ENCODE data around the gene RAD51B.
"Not testable (repeated sequence)": the region's sequence is repeated elsewhere in the genome, so short reads cannot be mapped to it uniquely, and the experiment has no call there.

Gene RAD51B

GRCh38 chr14:68434173-68434572 is 614.6 kb downstream of the RAD51B start:
- peak; percentile 94 for FAIRE-seq
- not testable (repeated sequence) for DNase-seq (ENCODE audit: insufficient read length, low spot score)

- DNase-seq (ENCODE audit: insufficient read length, low spot score); FAIRE-seq: not testable (repeated sequence)
Measured at GRCh38 chr14:68435631-68436030, 616.1 kb downstream of the RAD51B start.

- DNase-seq (ENCODE audit: insufficient read length, low spot score) (no peak), FAIRE-seq (peak; percentile 63)
Measured at GRCh38 chr14:68439676-68440075, 620.1 kb downstream of the RAD51B start.

- no peak for DNase-seq (ENCODE audit: insufficient read length, low spot score)
- peak; percentile 52 for FAIRE-seq
Measured at GRCh38 chr14:68440820-68441219, 621.2 kb downstream of the RAD51B start.

- DNase-seq (ENCODE audit: insufficient read length, low spot score) (no peak), FAIRE-seq (peak; percentile 69)
Measured at GRCh38 chr14:68441542-68441941, 622.0 kb downstream of the RAD51B start.

- no peak for DNase-seq (ENCODE audit: insufficient read length, low spot score)
- FAIRE-seq, result peak; percentile 92
Measured at GRCh38 chr14:68442828-68443629, 623.5 kb downstream of the RAD51B start.

GRCh38 chr14:68444449-68445168 is 625.0 kb downstream of the RAD51B start:
- FAIRE-seq, result no peak
- no peak for DNase-seq (ENCODE audit: insufficient read length, low spot score)

GRCh38 chr14:68446243-68447040 is 626.9 kb downstream of the RAD51B start:
- DNase-seq (ENCODE audit: insufficient read length, low spot score) (no peak), FAIRE-seq (peak; percentile 69)

- DNase-seq (ENCODE audit: insufficient read length, low spot score) (no peak), FAIRE-seq (no peak)
Measured at GRCh38 chr14:68447581-68448251, 628.1 kb downstream of the RAD51B start.

GRCh38 chr14:68448252-68448902 is 628.8 kb downstream of the RAD51B start:
- FAIRE-seq (peak; percentile 93), DNase-seq (ENCODE audit: insufficient read length, low spot score) (no peak)

GRCh38 chr14:68449561-68450181 is 630.1 kb downstream of the RAD51B start:
- FAIRE-seq, result peak; percentile 36

GRCh38 chr14:68450391-68451120 is 631.0 kb downstream of the RAD51B start:
- DNase-seq (ENCODE audit: insufficient read length, low spot score) (no peak), FAIRE-seq (peak; percentile 90)

More at GRCh38 chr14:68449561-68450181, 630.1 kb downstream of the RAD51B start:
- DNase-seq (ENCODE audit: insufficient read length, low spot score), result no peak

GRCh38 chr14:68451696-68452373 is 632.3 kb downstream of the RAD51B start:
- peak; percentile 98 for FAIRE-seq

GRCh38 chr14:68458253-68458652 is 638.7 kb downstream of the RAD51B start:
- DNase-seq (ENCODE audit: insufficient read length, low spot score) (no peak), FAIRE-seq (no peak)

More at GRCh38 chr14:68451696-68452373, 632.3 kb downstream of the RAD51B start:
- DNase-seq (ENCODE audit: insufficient read length, low spot score), result no peak

GRCh38 chr14:68458840-68459469 is 639.4 kb downstream of the RAD51B start:
- DNase-seq (ENCODE audit: insufficient read length, low spot score) (peak; percentile 80), FAIRE-seq (peak; percentile 89)

- DNase-seq (ENCODE audit: insufficient read length, low spot score), result no peak
- FAIRE-seq, result peak; percentile 28
Measured at GRCh38 chr14:68459480-68460136, 640.0 kb downstream of the RAD51B start.

GRCh38 chr14:68460541-68460940 is 641.0 kb downstream of the RAD51B start:
- DNase-seq (ENCODE audit: insufficient read length, low spot score) (no peak), FAIRE-seq (no peak)

Data from HTR-8/SVneo (cell line).